Endometrial microvascular endothelial cells (primary cell): Measurements from ENCODE around the gene ADARB2. TPM values are rescaled to one million over a fixed set of nuclear protein-coding genes. Genes with fewer than 3 reads are reported as not detected.

Source experiments
- in situ Hi-C: cut with HindIII; loops from 2 replicates; pipeline ENCODE4 v1.10.0; 2017; ENCODE audit warnings: low sequenced_read_pairs, low pct_unique_long_range_greater_than_20kb; ENCODE audit errors: inconsistent ontology term
- total RNA-seq: library from RNA; depleted of rRNA; stranded (reverse); fragments of >200 nt; gene quantifications from one replicate; pipeline ENCODE4 v1.2.3, GENCODE V29; 2015; ENCODE audit errors: inconsistent ontology term

ADARB2 gene
- total RNA-seq, 1 donor from 2014 or later = not detected

DNA sequence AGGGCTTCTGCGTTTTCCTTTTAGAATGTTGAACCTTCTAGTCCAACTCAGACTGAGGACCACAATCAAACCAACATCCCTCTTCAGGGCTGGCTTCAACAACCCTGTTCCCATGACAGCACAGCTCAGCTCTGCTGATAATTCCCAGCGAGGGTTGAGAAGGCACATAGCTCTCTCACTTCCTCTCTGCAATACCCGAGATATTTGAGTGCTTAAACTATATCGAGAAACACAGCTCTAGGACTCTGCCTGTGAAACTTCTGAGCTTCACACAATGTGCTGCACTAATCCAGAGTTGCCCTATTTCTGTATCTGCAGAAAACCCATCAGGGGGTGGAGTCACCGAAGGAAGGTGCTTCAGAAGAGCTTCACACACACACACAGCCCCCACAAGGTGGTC, 1.6 kb upstream of the ADARB2 start:
- in situ Hi-C loops = no loop called here

DNA sequence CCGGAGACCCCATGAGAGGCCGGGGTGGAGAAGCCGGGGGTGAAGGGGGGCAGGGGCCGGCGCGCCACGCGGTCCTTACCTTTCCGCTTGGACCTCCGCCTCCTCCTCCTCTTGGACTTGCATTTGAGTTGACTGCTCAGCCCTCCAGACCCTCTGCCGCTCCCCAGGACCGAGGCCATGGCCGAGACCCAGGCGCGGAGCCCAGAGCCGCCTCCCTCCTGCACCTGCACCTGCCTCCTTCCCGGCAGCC, 428 bp downstream of the ADARB2 start:
- in situ Hi-C loops = no loop called here

DNA sequence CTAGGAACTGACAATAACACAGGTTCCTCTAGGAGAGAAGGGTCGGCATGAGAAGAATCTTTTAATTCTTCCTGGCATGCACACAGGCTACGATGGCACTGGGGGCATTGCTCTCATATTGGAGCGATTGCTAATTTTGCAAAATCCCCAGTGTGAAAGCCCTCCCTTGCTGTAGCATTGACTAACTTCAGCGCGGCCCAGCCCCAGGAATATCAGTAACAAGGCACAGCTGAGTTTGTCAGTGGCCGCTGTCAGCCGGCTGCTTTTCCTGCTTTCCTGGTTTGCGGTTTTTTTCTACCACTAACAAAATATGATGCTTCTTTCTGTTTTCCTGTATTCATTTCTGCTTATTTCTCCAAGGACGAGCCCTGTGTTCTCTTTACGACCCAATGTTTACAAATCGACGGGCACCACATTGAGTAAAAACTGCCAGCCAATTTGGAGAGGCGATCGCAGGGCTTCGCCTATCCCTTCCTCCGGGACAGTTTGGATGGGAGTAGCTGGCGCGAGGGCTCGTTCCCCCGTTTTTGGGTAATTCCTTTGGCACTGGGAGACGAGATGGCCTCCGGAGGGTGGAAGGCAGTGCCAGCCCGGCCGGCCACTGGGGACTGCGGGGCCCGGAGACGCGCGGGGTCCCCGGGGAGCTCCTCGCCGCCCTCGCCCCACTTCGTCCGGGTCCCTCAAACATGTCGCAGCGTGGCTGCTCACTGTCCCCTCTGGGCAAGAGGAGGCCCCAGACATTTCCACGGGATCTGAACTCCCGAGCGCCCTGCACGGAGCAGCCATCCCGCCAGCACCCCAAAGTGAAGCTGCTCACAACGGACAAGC, 967 bp downstream of the ADARB2 start:
- in situ Hi-C loops = no loop called here

DNA sequence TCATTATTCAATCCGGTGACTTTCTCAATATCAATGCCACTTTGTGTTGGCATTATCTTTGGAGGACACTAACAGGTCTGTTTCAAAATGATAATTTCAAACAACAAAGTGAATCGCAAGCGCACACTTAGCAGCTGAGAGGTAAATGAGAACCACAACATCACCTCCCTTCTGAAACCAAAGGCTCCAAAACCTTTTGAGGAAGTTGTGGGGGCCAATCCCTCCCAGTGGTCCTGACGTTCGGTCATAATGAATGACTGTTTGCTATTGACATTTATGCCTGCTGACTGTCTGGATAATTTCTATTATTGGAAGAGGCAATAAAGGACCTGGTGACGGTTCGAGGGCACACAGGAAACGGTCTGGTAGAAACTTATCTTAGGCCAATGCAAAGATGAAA, 1.8 kb downstream of the ADARB2 start:
- in situ Hi-C loops = no loop called here

DNA sequence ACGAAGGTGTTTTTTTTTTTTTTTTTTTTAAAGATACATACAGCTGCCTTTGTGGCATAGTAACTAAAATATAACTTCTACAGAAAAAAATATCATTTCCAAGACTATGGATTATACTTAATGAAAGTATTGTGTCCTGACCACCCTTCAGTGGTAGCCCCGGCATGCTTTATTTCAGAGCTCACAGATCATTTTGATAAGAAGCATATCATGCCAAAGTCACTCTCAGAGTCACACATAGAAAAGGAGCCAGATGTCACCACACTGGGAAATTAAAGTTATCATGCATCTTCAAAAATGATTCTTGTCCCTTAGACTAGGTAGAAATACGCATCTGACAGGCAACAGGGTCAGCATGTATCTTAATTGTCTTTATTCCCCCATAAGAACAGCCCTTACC, 3.0 kb downstream of the ADARB2 start:
- in situ Hi-C loops = no loop called here

DNA sequence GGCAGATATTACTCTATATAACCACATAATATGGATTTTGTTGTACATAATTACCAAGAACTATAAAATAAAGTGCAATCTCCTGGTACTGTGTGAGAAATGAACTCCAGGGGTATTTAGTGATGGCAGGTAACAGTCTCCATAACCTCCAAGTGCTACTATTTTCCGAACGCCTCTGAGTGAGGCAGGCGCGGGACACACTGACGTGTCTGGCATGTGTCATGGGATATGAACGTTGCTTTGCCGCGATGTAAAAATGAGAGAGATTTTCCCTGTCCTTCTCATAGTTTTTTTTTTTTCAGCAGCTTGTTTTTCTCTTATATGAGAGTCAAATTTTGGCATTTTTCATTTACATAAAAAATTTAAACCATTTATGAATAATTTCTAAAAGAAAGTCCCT, 3.6 kb downstream of the ADARB2 start:
- in situ Hi-C loops = no loop called here

DNA sequence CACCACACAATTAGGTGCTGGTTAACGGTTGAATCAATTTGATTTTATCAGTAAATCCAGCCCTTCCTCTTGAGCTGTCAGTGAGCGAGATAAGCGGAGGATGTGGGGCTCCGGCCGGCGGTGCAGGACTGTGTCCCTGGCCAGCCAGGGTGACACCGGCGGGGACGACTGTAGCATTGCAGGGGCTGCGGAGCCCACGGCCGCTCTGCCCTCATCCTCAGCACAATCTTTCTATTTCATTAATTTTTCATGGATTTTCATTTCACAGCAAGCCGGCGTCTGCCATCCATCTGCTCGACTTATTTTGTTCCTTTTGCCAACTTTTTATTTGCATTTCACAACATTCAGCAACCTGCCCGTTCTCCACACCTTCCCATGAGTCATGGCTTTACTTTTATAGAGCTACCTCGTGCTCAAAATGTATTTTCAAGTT, 4.7 kb downstream of the ADARB2 start:
- in situ Hi-C loops = no loop called here

DNA sequence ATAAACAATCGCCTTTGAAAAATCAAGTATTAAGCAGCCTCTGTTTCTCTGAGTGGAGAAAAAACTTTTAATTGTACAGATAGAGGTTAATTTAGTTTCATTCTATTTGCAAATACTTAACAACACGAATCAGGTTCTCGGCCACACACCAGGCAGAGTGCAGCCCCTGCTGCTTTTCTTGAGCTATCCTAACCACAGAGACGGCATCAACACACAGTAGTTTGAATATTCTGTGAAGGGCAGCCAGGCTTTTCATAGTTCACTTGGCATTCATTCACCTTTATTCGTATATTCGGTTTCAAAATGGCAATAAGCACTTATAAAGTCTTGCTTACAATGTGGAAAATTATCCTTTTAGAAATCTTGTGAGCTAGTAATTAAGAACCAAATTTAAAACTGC, 5.7 kb downstream of the ADARB2 start:
- in situ Hi-C loops = no loop called here

DNA sequence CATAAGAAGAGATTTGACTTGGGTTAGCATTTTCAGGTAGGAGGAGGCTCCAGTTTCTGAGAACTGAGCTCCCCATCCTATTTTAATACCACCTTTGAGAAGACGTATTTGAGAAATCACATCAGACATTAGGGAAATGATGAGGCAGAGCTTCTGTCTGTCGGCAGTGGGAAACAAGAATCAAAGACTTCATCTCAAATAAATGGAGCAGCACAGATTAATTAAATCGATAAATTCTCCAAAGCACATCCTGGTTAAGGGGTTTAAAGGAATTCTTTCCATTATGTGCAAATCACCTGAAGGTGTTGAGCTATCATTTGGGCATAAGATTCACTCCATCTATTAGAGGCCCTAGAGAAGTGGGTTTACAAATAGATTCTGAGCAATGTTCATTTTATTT, 7.6 kb downstream of the ADARB2 start:
- in situ Hi-C loops = no loop called here

DNA sequence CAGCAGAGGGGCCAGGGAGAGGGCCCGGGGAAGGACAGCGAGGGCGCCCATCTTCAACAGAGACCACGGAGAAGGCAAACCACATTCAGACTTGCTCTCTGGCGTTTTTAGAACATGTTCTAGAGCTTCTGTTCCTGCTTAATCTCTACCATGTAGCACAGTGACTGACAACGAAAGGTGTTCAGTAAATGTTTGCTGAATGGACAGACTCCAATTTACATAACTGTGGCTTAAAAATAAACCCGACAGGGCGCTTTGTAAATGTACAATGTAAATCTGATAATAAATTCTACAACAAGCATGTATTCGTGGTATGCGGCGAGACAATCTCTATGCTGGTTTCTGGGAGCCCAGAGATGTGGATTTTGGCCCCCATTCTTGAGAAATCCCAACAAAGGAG, 10.5 kb downstream of the ADARB2 start:
- in situ Hi-C loops = no loop called here

DNA sequence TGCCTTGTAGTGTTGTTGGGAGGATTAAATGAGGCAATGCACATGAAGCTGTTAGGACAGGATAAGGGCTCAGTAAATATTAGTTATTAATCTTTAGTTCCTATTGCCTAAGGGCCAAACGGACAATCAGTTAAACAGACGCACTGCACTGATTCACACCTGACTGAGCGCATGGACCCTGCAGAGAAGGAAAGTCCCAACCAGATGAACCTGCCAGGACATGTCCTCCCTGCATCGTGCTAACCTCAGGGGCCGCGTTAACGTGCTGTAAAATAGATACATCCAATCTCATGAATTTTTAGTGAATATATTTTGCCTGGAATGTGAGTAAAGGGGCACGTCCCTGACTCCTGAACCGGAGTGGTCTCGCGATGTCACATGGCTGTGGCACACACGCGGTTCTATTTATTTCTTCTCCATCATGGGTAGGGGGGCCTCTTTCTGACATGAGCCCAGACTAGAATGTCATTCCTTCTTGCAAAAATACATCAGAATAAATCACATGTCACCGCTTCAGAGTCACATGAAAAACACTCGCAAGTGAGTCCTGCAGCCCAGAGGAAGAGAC, 12.3 kb downstream of the ADARB2 start:
- in situ Hi-C loops = no loop called here

DNA sequence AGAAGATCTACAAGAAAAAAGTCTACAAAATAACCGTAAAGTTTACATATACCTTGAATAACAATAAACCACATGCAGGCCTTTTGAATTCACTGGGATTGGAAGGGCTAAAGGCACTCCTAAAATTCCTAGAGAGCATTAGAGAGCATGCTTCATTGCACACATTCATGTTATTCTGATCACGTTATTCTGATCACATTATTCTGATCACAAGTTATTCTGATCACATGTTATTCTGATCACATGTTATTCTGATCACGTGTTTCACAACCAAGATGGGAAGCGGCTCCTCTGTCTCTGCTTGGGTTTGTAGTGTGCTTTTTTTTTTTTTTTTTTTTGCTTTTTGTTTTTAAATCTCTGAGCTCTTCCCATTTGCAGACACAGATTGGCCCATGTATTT, 20.5 kb downstream of the ADARB2 start:
- in situ Hi-C loops = no loop called here

DNA sequence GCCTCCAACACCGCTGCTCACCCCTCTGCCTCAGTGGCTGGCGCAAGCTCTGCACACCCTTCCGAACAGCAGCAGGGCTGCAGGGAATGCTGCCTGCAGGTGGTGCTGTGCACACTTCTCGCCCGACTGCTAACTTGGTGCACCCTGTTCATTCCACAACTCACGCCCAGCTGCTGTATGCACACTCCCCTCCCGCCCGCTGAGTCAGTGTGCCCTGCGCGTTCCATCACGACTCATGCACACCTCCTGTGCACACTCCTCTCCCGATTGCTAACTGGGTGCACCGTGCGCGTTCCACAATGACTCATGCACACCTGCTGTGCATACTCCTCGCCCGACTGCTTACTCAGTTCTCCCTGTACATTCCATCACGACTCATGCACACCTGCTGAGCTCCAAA, 21.5 kb downstream of the ADARB2 start:
- in situ Hi-C loops = no loop called here

DNA sequence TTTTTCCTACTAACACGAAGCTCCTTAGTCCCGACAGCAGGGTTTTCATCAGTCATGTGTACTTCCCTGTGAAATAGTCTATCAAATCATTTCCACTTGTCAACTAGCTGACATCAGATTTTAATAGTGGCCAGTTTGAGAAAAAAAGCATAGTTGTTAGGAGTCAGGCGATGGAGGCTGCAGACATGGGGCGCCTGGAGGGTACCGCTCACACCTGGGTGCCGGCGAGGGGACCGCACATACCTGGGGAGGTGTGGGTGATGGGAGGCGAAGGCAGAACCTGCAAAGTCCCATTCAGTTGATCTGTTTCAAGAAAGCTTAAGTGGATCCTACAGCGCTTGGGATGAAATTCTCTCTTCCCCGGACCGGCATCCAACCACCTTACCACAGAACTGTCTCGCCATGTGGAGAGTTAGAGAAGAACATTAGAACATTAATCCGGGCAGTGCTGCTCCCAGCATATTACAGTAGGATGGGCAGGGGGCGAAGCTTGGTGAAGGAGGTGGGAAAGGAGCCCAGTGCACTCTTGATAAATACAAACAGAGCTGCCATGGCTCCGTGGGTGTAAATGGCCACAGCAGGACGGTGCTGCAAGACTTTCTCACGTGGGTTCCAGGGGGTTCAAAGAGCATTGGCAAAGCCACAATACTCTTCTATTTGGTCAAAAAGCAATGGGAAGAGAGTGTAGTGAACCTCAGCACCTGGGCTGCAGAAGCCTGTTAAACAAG, 24.2 kb downstream of the ADARB2 start:
- in situ Hi-C loops = no loop called here

DNA sequence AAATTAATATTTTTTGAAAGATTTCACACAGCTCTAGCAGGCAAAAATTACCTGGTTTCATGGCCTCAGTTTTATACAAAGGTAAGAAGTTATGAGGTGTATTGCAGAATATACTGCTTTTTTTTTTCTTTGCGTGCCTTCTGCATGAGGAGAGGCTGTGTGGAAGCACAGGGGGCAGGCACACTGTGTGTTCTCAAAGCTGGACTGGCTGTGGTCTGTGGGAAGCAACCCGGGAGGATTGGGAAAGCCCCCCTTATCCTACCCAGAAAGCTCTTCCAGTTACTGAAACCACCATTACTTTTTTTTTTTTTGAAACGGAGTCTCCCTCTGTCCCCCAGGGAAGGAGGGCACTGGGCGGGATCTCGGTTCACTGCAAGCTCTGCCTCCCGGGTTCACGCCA, 25.0 kb downstream of the ADARB2 start:
- in situ Hi-C loops = no loop called here

DNA sequence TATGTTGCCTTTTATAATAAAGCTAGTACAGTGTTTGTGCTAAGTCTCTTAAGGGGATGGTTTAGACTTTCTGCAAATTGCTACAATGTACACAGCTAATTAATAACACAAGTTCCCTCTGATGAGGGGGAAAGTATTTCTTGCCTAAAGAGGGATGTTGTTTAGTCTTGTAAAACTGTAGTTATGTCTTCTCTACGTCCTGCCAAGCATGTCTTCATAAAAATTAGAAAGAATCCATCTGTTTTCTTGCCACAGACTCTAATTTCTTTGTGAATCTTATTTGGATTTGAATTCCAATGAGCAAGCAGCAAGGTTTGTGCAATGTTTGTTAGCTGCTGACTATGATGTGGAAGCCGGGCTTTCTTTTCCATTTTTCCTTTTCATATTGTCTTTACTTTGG, 28.2 kb downstream of the ADARB2 start:
- in situ Hi-C loops = no loop called here

DNA sequence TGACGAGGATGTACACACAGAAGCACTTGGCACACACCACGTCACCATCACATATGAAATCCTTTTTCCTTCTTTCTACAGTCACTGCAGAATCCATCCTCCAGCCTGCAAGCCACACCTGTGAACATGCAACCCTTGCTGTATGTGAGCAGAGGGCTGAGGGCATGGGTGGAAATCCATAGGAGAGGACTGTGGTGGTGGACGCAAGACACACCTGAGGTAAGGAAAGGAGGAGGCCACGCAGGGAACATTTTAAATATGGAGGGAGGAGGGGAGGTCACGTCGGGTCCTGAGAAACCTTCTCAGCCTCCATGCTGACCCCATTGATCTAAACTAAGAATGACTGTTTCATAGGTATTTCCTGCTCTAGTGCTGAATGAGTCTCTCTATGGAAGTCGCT, 28.6 kb downstream of the ADARB2 start:
- in situ Hi-C loops = no loop called here

DNA sequence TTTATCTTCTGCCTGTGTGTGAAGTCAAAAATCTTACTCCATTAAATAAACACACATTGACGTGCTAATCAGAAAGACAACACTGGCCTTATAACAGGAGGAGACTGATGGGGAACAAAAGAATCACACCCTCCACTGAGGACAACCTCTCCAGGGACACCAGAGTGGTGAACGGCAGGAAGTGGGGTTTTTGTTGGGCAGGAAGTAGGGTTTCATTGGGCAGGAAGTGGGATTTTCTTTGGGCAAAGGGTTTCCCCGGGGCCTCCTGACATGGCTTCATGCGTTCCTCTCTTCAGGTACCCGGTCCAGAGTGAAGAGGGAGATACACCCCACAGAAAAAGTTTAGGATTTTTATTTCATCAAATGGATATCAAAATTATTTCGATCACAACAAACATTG, 30.6 kb downstream of the ADARB2 start:
- in situ Hi-C loops = no loop called here

DNA sequence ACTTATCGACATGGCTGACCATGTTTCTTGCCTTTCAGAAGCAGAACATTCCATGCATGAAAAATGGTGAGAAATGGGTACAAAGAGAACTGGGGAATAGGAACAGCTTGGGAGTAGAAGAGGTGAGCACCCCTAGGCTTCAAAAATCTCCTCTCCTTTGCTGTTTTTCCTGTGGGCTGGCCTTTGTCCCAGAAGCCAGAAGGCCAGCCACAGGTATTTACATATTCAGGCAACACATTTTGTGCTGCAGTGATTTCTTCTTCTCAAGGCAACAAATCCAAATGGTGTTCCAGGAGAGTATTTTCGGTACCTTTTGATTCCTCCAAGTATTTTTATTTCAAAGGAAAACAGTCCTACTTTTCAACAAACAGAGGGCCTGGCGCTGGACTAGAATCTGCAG, 31.1 kb downstream of the ADARB2 start:
- in situ Hi-C loops = no loop called here

DNA sequence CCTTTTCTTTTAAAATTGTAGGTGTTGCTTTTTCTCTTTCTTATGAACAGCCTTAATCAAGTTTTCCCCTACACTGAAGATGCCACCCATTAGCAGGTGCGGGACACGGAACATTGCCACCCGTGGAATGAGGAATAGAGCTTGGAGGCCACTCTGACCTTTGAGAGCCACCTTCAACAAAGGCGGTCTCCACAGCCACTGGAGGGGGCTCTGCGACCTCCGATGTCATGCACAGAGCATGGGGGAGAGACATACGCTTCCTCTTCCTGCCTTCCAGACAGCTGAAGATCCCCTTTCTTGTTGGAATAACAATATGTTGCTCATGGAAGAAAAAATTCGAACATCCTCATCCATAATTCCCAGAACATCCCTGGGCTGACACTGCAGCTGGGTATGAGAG, 39.1 kb downstream of the ADARB2 start:
- in situ Hi-C loops = no loop called here
